NK-92 (cell line): ENCODE measurements around the gene TXNRD1.
"Not testable (repeated sequence)": the region's sequence is repeated elsewhere in the genome, so short reads cannot be mapped to it uniquely, and the experiment has no call there.

Source experiments
- DNase-seq: peaks from one replicate; lab custom pipeline; 2025; ENCODE audit not compliant: unreplicated experiment; lab: John Stamatoyannopoulos, UW

TXNRD1 gene

GRCh38 chr12:104360983-104361707, 145.6 kb downstream of the TXNRD1 start:
- DNase-seq: no peak

GRCh38 chr12:104365921-104366410, 150.4 kb downstream of the TXNRD1 start:
- DNase-seq: no peak

DNA sequence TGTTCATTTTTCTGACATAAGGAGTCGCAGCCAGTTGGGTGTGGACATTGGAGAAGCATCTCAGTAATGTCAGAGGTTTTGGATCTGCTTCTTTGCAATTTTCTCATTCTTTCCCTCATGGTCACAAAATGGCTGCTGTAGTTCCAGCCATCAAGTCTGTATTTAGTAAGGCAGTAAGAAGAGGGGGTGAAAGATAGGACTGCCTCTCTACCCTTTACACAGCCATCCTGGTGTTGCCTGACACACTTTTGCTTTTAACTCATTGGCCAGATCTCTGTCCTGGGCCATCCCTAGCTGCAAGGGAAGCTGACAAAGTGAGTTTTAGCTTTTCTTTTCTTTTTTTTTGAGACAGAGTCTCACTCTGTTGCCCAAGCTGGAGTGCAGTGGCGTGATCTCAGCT, 154.1 kb downstream of the TXNRD1 start:
- DNase-seq: no peak

DNA sequence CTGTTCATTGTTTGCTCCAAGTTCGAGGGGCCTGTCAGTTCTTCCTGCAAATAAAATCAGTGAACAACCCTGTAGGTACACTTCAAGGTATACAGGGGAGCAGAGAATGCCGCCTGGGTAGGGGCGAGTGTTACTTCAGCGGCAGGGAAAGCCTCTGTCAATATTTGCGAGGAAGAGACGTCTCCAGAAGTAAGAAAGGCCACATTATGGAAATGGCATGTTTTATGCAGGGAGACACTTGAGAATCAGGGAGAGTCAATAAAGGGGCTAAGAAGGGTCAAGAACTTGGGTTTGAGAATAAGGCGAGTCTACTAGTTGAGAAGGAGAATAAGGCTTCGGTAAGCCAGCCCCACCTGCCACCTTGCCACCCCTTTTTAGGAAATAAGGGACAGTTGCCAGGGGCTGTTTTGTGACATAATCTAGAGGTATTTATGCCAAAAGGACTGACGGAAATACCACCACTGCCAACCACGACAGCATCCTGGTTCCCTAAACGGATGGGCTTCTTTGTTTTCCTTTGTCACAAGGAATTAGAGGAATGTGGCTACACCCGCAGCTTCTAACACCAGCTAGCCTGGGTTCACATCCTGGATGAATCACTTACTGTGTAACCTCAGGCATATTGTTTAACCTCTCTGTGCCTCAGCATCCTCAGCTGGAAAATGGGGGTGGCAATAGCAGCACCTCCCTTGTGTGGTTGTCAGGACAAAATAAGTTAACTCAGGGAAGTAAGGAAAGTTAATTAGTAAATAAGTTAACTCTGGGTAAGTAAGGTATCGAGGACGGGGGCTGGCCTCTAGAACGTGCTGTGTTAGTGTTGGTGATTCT, 155.7 kb downstream of the TXNRD1 start:
- DNase-seq: no peak

DNA sequence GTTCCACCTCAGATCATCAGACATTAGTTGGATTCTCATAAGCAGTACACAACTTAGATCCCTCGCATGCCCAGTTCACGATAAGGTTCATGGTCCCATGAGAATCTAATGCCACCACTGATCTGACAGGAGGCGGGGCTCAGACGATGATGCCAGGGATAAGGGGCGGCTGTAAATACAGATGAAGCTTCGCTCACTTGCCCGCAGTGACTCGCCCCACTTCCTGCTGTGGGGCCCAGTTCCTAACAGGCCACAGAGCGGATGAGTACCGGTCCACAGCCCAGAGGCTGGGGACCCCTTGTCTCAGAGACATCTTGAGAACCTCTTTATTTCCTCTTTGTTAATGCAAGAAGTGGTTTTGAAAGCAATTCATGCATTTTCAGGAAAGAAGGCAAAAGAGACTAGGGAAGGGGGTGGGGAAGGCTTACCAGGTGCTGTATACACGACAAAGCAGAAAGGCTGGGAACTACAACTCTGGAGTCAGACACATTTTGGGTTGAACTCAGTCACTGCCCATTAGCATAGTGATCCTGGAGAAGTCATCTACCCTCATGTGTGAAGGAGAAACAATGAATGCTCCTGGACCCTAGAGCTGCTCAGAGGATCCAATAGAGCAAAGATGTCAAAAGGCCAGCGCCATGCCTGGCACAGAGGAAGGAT, 156.6 kb downstream of the TXNRD1 start:
- no peak for DNase-seq

DNA sequence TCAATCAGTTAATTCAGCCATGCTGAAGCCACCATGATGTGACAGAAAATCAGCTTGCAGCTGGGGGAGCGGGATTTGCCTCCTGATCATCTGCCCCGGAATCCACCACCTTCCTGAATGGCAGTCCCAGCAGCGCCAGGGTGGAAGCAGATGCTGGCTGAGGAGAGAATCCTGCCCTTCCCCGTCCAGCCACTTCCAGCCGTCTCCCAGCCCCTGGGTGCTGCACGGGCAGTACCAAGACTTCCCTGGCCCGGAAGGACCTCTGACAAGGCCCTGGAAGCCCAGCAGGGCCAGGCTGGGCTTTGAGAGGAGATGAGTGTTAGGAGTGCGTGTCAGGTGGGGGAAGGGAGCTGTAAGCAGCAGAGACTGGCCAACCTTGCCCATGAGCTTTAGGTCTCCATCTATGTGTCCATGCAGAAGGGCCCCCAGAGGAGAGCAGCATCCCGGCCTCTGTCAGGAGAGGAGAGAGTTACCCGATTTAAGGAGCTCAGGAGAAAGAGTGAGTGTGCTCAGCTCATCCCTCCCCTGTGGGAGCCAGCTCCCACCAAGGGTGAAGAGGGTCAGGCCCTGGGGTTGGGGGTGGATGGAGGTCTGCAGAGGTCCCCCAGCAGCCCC, 157.2 kb downstream of the TXNRD1 start:
- DNase-seq: no peak

DNA sequence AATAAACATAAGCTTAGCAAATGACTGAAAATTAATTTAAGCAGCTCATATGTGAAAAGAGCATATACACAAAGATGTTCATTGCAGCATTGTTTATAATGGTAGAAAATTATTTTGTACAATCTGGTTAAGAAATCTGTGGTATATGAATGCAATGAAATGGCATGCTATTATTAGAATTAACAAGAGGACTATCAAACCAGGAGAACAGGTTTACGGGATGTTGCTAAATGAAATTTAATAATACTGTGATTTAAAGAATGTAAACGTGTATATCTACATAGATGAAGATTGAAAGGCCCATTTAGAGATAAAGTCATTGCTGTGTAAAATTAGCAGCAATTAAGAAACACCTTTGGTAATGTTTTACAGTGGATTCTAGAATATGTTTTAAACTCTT, 158.5 kb downstream of the TXNRD1 start:
- no peak for DNase-seq

DNA sequence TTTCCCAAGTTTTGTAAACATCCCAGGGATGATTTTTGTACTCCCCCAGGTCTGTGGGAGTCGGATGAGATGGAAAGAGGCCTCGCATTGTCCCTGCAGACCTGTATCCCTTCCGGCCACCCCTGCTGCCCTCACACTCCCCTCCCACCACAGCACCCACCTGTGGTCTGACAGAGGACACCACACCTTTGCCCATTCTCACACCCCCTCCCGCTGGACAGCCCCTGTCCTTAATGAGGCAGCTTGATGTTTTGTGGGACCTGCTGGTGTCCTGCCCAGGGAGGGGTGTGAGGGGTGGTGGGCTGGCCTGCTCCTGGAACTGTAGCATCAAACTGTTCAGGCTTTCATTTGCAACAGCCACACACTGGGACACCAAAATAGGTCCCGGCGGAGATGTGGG, 159.2 kb downstream of the TXNRD1 start:
- DNase-seq: no peak

DNA sequence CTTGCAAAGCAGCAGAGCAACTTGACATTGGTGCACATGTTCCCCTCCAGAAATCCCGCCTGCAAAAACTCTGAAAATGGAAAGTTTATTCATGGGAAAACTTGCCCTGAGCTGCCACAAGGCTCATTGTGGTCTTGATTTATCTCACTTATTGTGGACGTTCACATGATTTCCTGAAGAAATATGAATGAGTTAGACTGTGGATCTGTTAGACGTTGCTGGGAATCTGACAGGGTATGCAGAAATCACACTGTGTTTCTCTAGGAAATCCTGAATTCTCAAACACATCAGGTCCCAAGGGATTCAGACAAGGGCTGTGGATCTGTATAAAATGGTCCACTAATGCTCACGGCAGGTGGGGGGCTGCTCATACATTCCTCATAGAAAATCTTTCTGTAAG, 160.2 kb downstream of the TXNRD1 start:
- DNase-seq: no peak

DNA sequence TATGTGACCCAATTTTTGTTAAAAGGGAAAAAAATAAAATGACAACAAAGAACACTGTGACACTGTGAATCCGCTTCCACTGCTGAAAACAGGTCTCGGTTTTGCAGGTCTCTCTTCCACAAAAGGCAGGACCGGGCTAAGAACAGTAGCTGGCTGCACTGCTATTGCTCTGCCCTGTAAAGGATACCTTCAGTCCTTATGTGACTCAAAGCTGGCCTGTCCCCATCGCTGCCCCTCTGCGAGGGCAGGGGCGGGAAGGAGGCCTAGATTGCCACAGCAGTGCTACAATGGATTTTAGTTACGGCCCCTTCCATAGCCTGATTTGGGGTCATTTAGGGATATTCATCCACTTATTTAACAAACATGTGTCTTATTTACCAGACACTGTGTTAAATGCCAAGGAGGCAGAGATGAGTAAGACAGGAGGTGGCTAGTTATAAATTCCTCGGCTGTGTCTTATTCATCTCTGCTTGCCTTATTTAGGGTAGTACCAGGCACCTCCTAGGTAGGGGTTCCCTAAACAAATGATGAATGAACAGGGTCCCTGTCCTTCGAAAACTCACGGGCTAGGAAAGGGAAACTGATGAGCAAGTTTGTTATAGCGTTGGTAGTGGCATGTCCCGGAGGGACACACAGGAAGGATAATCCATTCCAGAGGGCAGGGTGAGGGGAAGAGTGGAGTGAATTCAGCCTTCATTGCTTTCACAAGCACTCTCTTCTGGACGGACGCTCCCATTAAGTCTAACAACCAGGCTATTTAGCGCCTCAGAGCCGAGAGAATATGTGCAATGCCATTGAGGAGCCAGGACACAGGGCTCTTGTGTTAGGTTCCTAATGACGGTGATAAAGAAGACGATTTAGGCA, 161.3 kb downstream of the TXNRD1 start:
- DNase-seq: no peak

GRCh38 chr12:104377514-104377812, 161.9 kb downstream of the TXNRD1 start:
- DNase-seq: no peak

DNA sequence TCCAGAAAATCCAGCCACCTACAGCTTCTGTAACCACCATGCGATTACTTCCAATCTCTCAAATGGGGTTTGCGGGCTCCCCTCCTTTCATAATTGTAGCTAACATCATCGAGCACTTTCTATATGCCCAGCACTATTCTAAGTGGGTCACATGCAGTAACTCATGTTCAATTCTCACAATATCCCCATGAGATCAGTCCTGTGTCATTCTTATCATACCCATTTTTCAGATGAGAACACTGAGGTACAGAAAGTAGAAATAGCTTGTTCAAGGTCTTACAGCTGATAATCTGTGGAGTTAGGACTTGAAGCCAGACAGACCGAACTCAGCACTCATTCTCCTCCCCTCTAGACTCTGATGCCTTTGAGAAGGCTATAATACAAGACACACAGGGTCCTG, 162.8 kb downstream of the TXNRD1 start:
- DNase-seq: no peak

GRCh38 chr12:104381341-104381730, 165.8 kb downstream of the TXNRD1 start:
- DNase-seq: no peak

DNA sequence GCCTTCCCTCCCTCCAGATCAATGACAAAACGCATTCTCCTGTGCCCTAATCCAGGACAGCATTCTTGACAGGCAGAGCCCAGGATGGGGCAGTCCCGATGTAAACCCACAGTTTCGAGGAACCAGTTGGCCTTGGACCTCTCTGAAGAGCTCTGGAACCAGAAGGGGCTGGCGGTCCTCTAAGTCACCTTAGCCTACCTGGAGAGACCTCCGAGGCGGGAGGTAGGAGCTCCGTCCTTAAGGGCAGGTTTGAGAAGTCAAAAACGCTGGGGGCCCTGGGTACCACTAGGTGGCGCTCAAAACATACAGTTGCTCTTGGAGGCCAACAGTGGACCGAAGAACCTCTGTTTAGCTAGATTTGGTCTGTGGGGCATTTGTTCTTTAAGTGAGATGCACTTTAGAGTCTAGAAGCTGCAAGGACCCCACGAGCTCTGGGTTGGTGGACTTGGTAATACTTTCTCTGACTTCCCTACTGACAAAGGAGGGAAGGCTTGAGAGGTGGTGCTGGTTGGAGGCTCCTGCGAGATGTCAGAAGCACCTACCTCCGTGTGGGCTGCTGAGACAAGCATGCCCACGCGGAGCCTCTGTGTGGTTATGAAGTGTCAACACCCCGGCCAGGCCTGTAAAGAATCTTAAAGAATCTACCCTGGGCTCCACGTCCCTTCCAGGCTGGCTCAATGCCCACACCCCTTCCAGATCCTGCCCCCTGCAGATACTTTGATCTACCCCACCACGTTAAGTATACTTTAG, 166.3 kb downstream of the TXNRD1 start:
- peak; percentile 5 for DNase-seq

- no peak for DNase-seq
Observed at GRCh38 chr12:104384141-104384880, 168.7 kb downstream of the TXNRD1 start.

GRCh38 chr12:104385510-104385909, 169.9 kb downstream of the TXNRD1 start:
- DNase-seq: no peak

- no peak for DNase-seq
Observed at GRCh38 chr12:104386461-104386860, 170.9 kb downstream of the TXNRD1 start.

DNA sequence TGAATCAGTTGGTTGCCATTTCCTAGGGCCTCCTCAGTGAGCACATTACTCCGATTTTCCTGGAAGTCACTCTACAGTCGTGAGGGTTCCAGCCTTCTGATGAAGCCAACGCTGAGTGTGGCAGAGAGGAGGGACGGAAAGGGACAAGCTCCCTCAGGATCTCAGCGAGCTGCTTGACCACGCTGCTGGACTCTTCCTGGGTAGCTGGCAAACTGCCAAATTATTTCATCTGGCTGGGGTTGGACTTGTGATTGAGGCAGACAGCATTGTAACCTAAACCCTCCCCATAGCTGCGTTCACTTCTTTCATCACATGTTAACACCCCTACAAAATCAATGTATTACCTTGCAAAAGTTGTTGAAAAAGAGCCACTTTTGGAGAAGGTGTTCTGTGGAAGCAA, 171.6 kb downstream of the TXNRD1 start:
- DNase-seq: no peak

- DNase-seq: not testable (repeated sequence)
Observed at GRCh38 chr12:104394086-104394485, 178.5 kb downstream of the TXNRD1 start.
